Panc1 (cell line): ENCODE measurements around the gene TSPAN14.

Experiments used
- POLR2AphosphoS5 ChIP-seq: IDR thresholded peaks from 2 replicates; pipeline ENCODE4 v1.6.1; 2012; ENCODE audit warnings: mild to moderate bottlenecking, low read depth, low read length, moderate library complexity
- TF ChIP-seq, protein P1 (sequence below), 2 experiments: IDR thresholded peaks; 2 replicates each; pipeline ENCODE4 v1.6.1; 2011 to 2012; ENCODE audit warnings: low read depth in 2 of 2, control low read depth in 1 of 2, low read length in 1 of 2, mild to moderate bottlenecking in 1 of 2, moderate library complexity in 1 of 2; ENCODE audit not compliant: insufficient read depth in 1 of 2
- TF ChIP-seq, protein P2 (sequence below): fragments of 450-650 bp; IDR thresholded peaks from 2 replicates; pipeline ENCODE4 v1.5.1; 2017; ENCODE audit warnings: mild to moderate bottlenecking

DNA sequence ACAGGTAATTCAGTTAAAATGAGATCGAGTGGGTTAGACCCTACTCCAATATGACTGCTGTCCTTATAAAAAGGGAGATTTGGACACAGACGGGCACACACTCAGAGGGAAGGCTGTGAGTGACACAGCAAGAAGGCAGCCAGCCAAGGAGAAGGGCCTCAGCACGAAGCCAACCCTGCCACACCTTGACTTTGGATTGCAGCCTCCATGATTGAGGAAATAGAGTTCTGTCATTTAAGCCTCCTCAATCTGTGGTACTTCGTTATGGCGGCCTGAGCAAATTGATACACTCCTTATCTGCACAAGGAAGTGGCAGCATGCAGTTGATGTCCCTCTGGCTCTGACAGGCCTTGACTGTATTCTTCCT is 127.3 kb downstream of the TSPAN14 start:
- TF ChIP-seq, protein P1, sequence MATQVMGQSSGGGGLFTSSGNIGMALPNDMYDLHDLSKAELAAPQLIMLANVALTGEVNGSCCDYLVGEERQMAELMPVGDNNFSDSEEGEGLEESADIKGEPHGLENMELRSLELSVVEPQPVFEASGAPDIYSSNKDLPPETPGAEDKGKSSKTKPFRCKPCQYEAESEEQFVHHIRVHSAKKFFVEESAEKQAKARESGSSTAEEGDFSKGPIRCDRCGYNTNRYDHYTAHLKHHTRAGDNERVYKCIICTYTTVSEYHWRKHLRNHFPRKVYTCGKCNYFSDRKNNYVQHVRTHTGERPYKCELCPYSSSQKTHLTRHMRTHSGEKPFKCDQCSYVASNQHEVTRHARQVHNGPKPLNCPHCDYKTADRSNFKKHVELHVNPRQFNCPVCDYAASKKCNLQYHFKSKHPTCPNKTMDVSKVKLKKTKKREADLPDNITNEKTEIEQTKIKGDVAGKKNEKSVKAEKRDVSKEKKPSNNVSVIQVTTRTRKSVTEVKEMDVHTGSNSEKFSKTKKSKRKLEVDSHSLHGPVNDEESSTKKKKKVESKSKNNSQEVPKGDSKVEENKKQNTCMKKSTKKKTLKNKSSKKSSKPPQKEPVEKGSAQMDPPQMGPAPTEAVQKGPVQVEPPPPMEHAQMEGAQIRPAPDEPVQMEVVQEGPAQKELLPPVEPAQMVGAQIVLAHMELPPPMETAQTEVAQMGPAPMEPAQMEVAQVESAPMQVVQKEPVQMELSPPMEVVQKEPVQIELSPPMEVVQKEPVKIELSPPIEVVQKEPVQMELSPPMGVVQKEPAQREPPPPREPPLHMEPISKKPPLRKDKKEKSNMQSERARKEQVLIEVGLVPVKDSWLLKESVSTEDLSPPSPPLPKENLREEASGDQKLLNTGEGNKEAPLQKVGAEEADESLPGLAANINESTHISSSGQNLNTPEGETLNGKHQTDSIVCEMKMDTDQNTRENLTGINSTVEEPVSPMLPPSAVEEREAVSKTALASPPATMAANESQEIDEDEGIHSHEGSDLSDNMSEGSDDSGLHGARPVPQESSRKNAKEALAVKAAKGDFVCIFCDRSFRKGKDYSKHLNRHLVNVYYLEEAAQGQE (IDR thresholded peaks at IDR 0.05; ENCODE audit: insufficient read depth in 1 of 2, low read depth in 2 of 2, low read length in 1 of 2): no peak
- TF ChIP-seq, protein P2, sequence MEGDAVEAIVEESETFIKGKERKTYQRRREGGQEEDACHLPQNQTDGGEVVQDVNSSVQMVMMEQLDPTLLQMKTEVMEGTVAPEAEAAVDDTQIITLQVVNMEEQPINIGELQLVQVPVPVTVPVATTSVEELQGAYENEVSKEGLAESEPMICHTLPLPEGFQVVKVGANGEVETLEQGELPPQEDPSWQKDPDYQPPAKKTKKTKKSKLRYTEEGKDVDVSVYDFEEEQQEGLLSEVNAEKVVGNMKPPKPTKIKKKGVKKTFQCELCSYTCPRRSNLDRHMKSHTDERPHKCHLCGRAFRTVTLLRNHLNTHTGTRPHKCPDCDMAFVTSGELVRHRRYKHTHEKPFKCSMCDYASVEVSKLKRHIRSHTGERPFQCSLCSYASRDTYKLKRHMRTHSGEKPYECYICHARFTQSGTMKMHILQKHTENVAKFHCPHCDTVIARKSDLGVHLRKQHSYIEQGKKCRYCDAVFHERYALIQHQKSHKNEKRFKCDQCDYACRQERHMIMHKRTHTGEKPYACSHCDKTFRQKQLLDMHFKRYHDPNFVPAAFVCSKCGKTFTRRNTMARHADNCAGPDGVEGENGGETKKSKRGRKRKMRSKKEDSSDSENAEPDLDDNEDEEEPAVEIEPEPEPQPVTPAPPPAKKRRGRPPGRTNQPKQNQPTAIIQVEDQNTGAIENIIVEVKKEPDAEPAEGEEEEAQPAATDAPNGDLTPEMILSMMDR: no peak
- TF ChIP-seq POLR2AphosphoS5: no peak
